Osteocyte (in vitro differentiated cells): Measurements from ENCODE around the gene SCGB2B2. TPM values are rescaled to one million over a fixed set of nuclear protein-coding genes. Genes with fewer than 3 reads are reported as not detected.
"Not testable (repeated sequence)": the region's sequence is repeated elsewhere in the genome, so short reads cannot be mapped to it uniquely, and the experiment has no call there.

Experiments
- DNase-seq: peaks from one replicate; pipeline ENCODE4 v3.0.0; 2021; ENCODE audit warnings: mixed read lengths; ENCODE audit not compliant: unreplicated experiment; ENCODE audit errors: extremely low spot score
- H3K27ac Mint-ChIP-seq: one replicate; pipeline ENCODE4 v1.8.0; 2021; ENCODE audit warnings: mild to moderate bottlenecking, mixed read lengths; ENCODE audit not compliant: unreplicated experiment
- H3K27me3 Mint-ChIP-seq: one replicate; pipeline ENCODE4 v1.8.0; 2021; ENCODE audit warnings: mixed read lengths; ENCODE audit not compliant: unreplicated experiment
- H3K36me3 Mint-ChIP-seq: one replicate; pipeline ENCODE4 v1.8.0; 2021; ENCODE audit warnings: mixed read lengths; ENCODE audit not compliant: unreplicated experiment
- H3K4me1 Mint-ChIP-seq: one replicate; pipeline ENCODE4 v1.8.0; 2021; ENCODE audit warnings: mixed read lengths; ENCODE audit not compliant: unreplicated experiment
- H3K4me3 Mint-ChIP-seq: one replicate; pipeline ENCODE4 v1.8.0; 2021; ENCODE audit warnings: mild to moderate bottlenecking, moderate library complexity, mixed read lengths; ENCODE audit not compliant: unreplicated experiment
- H3K9me3 Mint-ChIP-seq: one replicate; pipeline ENCODE4 v1.8.0; 2021; ENCODE audit warnings: mixed read lengths; ENCODE audit not compliant: unreplicated experiment
- total RNA-seq: library from RNA; stranded (reverse); gene quantifications from 2 replicates; pipeline ENCODE4 v1.2.1, GENCODE V29; 2021
- TF ChIP-seq, protein P1 (sequence below): fragments of 200-600 bp; sonication (generic); IDR thresholded peaks from 2 replicates; pipeline ENCODE4 v1.5.0; 2021; ENCODE audit warnings: antibody characterized with exemption, mild to moderate bottlenecking, moderate library complexity

Gene SCGB2B2
- total RNA-seq, 1 donor from 2014 or later, result 0.78 TPM

DNA sequence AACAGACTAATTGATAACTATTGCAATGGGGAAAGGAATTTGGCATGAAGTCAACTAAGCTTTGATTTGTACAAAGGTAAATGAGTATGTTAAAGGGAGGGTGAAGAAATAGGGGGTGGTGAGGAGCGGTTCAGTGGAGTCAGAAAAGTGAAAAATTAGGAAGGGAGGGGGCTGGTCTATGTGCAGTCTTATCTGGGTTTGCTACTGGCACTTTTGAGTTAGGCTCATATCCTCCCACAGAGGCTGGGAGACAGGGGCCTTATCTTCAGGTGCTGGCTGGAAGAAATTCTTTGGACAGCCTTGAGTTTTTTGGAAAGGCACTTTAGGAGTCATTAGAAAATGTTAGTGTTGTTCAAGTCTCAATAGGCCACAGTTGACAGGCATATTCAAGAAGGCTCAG lies 11.6 kb upstream of the SCGB2B2 start:
- Mint-ChIP-seq H3K27ac (no peak overlapping the region), H3K27me3 (no peaks in the 10 kb centered on the region), H3K9me3 (peaks cover 44% of the 10 kb centered on the region), H3K4me1 (no peaks in the 10 kb centered on the region), H3K36me3 (peaks cover 20% of the 10 kb centered on the region), H3K4me3 (no peak overlapping the region)
- no peak for DNase-seq
- TF ChIP-seq, protein P1, sequence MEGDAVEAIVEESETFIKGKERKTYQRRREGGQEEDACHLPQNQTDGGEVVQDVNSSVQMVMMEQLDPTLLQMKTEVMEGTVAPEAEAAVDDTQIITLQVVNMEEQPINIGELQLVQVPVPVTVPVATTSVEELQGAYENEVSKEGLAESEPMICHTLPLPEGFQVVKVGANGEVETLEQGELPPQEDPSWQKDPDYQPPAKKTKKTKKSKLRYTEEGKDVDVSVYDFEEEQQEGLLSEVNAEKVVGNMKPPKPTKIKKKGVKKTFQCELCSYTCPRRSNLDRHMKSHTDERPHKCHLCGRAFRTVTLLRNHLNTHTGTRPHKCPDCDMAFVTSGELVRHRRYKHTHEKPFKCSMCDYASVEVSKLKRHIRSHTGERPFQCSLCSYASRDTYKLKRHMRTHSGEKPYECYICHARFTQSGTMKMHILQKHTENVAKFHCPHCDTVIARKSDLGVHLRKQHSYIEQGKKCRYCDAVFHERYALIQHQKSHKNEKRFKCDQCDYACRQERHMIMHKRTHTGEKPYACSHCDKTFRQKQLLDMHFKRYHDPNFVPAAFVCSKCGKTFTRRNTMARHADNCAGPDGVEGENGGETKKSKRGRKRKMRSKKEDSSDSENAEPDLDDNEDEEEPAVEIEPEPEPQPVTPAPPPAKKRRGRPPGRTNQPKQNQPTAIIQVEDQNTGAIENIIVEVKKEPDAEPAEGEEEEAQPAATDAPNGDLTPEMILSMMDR, result no peak

DNA sequence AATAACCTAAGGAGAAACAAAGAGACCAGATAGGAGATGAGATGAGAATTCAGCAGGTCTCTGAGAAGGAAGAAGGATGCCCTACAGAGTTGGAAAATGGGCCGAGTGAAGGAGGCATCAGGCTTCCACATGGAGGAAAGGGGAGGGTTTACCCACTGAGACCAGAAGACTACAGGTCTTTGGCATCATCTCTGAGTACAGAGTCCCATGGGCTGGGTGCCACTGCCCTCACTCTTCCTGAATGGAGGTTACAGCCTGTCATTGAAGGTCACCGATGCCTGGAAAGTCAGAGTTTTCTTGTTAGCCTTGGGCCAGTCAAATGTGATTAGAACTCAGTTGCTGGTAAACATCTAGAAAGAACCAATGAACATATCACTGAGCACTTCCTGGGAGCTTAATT lies 10.4 kb upstream of the SCGB2B2 start:
- H3K27me3 Mint-ChIP-seq, result no peaks in the 10 kb centered on the region
- no peak for DNase-seq
- H3K4me1 Mint-ChIP-seq, result no peaks in the 10 kb centered on the region
- no peak overlapping the region for H3K4me3 Mint-ChIP-seq
- TF ChIP-seq, protein P1, result no peak
- H3K36me3 Mint-ChIP-seq, result peaks cover 31% of the 10 kb centered on the region
- no peak overlapping the region for H3K27ac Mint-ChIP-seq
- peaks cover 43% of the 10 kb centered on the region for H3K9me3 Mint-ChIP-seq

DNA sequence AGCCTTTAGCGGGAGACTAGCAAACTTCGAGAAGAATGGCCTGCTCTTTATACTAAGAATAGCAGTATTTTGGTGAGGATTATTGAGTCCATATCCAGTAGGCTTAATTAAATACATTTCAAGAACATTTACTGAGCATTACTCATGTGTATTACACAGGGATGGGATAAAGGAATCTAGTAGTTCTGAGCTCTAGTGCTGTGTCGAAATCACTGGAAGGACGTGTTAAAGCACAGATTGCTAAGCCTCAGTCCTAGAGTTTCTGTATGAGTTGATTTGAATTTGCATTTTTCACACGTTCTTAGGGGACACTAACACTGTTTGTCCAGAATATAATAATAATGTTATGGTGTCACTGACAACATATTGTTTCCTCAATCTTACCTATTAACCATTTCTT lies 9.5 kb upstream of the SCGB2B2 start:
- H3K9me3 Mint-ChIP-seq, result peaks cover 42% of the 10 kb centered on the region

DNA sequence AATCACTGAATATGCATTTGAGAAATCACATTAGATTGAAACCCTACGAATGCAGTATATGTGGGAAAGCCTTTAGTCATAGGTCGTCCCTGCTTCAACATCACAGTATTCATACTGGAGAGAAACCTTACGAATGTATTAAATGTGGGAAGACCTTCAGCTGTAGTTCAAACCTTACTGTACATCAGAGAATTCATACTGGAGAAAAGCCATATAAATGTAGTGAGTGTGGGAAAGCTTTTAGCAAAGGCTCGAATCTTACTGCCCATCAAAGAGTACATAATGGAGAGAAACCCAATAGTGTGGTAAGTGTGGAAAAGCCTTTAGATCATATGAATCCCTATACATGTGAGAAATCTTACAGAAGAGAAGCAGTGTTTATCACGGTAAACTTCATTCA lies 8.3 kb upstream of the SCGB2B2 start:
- not testable (repeated sequence) for H3K27me3 Mint-ChIP-seq
- H3K36me3 Mint-ChIP-seq, result peaks cover 52% of the 10 kb centered on the region

More for the DNA sequence above, 9.5 kb upstream of the SCGB2B2 start:
- TF ChIP-seq, protein P1, result no peak
- DNase-seq, result no peak
- Mint-ChIP-seq H3K4me1 (no peaks in the 10 kb centered on the region), H3K27ac (no peak overlapping the region), H3K27me3 (no peaks in the 10 kb centered on the region), H3K4me3 (no peak overlapping the region), H3K36me3 (peaks cover 40% of the 10 kb centered on the region)

DNA sequence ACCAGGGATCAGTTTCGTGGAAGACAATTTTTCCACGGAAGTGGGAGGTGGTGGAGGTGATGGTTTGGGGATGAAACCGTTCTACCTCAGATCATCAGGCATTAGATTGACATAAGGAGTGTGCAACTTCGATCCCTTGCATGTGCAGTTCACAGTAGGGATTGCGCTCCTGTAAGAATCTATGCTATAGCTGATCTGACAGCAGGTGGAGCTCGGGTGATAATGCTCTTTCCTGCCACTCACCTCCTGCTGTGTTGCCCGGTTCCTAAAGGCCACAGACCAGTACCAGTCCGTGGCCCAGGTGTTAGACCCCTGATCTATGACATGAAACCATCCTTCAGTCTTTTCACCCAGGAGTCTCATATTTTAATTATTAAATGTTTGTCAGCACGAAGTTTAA lies 4.5 kb upstream of the SCGB2B2 start:
- Mint-ChIP-seq H3K9me3 (peaks cover 34% of the 10 kb centered on the region), H3K4me3 (no peak overlapping the region), H3K27me3 (no peaks in the 10 kb centered on the region), H3K36me3 (peaks cover 72% of the 10 kb centered on the region), H3K4me1 (peaks cover 23% of the 10 kb centered on the region), H3K27ac (no peak overlapping the region)
- TF ChIP-seq, protein P1, result no peak
- DNase-seq, result no peak

More for the DNA sequence above, 8.3 kb upstream of the SCGB2B2 start:
- H3K9me3 Mint-ChIP-seq, result peaks cover 40% of the 10 kb centered on the region
- H3K4me3 Mint-ChIP-seq, H3K4me1 Mint-ChIP-seq, DNase-seq, H3K27ac Mint-ChIP-seq: not testable (repeated sequence)

DNA sequence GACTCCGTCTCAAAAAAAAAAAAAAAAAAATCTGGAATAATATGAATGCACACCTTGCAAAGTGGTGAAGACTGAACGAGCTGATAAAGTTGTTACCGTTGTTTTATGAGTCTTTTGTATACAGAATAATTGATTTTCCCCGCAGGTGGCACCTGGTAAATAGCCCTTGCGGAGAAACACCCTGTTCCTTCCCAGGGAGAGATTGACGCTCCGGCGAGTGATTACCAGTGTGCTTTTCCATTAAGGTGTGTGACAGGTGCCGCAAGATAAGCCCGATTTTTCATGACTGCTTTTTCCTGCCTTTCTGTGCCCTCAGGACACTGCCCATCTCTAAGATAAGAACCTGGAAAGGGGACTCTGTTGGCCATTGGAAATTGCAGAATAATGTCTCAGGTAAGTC lies 1.5 kb upstream of the SCGB2B2 start:
- H3K27me3 Mint-ChIP-seq, result no peaks in the 10 kb centered on the region
- peak overlapping the region; percentile 96 for H3K4me3 Mint-ChIP-seq
- peaks cover 54% of the 10 kb centered on the region for H3K36me3 Mint-ChIP-seq
- H3K27ac Mint-ChIP-seq, result peak overlapping the region; percentile 99
- no peak for DNase-seq
- peaks cover 18% of the 10 kb centered on the region for H3K9me3 Mint-ChIP-seq
- TF ChIP-seq, protein P1, result no peak
- H3K4me1 Mint-ChIP-seq, result peaks cover 23% of the 10 kb centered on the region
